Neural crest cell (in vitro differentiated cells): ENCODE data around the gene MS4A6A. TPM values are rescaled to one million over a fixed set of nuclear protein-coding genes. Genes with fewer than 3 reads are reported as not detected.
A peak's percentile ranks its signal among the peaks of the same experiment; 100 is the strongest.
"Not testable (repeated sequence)": the region's sequence is repeated elsewhere in the genome, so short reads cannot be mapped to it uniquely, and the experiment has no call there.

Experiments
- DNase-seq: peaks from one replicate; pipeline ENCODE4 v3.0.0; 2021; ENCODE audit warnings: low read depth, mixed read lengths, low spot score
- H3K27ac Mint-ChIP-seq: one replicate; pipeline ENCODE4 v1.8.0; 2021; ENCODE audit warnings: mild to moderate bottlenecking, mixed read lengths; ENCODE audit not compliant: unreplicated experiment
- H3K27me3 Mint-ChIP-seq: 2 replicates; pipeline ENCODE4 v1.8.0; 2021; ENCODE audit warnings: low read depth, mild to moderate bottlenecking, mixed read lengths
- H3K36me3 Mint-ChIP-seq: 2 replicates; pipeline ENCODE4 v1.8.0; 2021; ENCODE audit warnings: low read depth, mild to moderate bottlenecking, mixed read lengths
- H3K4me1 Mint-ChIP-seq: 2 replicates; pipeline ENCODE4 v1.8.0; 2021; ENCODE audit warnings: mixed read lengths
- H3K4me3 Mint-ChIP-seq: one replicate; pipeline ENCODE4 v1.8.0; 2021; ENCODE audit warnings: mild to moderate bottlenecking, mixed read lengths
- H3K9me3 Mint-ChIP-seq: 2 replicates; pipeline ENCODE4 v1.8.0; 2021; ENCODE audit warnings: mixed read lengths
- total RNA-seq: library from RNA; stranded (reverse); gene quantifications from 2 replicates; pipeline ENCODE4 v1.2.1, GENCODE V29; 2021
- TF ChIP-seq, protein P1 (sequence below): fragments of 200-600 bp; sonication (generic); conservative IDR thresholded peaks from 2 replicates; pipeline ENCODE4 v1.5.0; 2021; ENCODE audit warnings: antibody characterized with exemption, mild to moderate bottlenecking

The MS4A6A gene
- total RNA-seq, 1 donor from 2014 or later = not detected

GRCh38 chr11:60193687-60194433 lies 11.0 kb upstream of the MS4A6A start:
- H3K4me3 Mint-ChIP-seq = no peak overlapping the region
- peak; percentile 72 for DNase-seq
- no peaks in the 10 kb centered on the region for H3K36me3 Mint-ChIP-seq
- TF ChIP-seq, protein P1, sequence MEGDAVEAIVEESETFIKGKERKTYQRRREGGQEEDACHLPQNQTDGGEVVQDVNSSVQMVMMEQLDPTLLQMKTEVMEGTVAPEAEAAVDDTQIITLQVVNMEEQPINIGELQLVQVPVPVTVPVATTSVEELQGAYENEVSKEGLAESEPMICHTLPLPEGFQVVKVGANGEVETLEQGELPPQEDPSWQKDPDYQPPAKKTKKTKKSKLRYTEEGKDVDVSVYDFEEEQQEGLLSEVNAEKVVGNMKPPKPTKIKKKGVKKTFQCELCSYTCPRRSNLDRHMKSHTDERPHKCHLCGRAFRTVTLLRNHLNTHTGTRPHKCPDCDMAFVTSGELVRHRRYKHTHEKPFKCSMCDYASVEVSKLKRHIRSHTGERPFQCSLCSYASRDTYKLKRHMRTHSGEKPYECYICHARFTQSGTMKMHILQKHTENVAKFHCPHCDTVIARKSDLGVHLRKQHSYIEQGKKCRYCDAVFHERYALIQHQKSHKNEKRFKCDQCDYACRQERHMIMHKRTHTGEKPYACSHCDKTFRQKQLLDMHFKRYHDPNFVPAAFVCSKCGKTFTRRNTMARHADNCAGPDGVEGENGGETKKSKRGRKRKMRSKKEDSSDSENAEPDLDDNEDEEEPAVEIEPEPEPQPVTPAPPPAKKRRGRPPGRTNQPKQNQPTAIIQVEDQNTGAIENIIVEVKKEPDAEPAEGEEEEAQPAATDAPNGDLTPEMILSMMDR = peak; percentile 82
- H3K9me3 Mint-ChIP-seq = peaks cover 5% of the 10 kb centered on the region
- no peak overlapping the region for H3K27ac Mint-ChIP-seq
- H3K27me3 Mint-ChIP-seq = no peaks in the 10 kb centered on the region
- peaks cover 4% of the 10 kb centered on the region for H3K4me1 Mint-ChIP-seq

DNA sequence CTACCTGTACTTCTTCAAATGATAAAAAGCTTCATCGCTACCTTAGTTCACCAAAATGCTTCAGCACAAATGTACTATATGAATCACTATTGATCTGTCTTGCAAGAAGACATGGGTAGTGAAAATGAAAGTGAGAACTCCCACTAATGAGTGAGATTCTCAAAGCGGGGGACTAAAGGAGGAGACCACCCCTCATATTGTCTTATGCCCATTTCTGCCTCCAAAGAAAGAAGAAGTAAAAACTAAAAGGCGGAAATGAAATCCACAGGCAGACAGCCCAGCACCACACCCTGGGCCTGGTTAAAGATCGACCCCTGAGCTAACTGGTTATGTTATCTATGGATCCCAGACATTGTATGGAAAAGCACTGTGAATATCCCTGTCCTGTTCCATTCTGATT lies 9.7 kb upstream of the MS4A6A start:
- not testable (repeated sequence) for H3K4me1 Mint-ChIP-seq, H3K9me3 Mint-ChIP-seq, H3K27ac Mint-ChIP-seq, H3K36me3 Mint-ChIP-seq, H3K4me3 Mint-ChIP-seq, H3K27me3 Mint-ChIP-seq, DNase-seq

DNA sequence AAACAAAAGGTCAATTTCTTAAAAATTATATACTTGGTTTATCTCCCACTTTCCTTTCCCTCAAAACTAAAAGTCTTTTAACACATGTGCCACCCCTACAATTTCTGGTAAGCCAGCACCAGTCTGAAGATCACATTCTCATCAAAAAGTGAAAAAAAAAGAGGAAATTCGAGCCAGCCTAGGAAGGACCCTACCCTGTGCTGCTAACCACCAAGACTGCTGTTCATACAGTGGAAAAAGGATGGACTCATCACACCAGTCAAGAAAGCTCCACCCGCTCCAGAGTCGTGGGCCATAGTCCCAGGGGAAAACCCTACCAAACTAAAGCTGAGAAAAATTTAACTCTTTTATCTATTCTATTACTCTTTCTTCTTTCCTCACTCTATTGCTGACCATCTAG lies 5.6 kb upstream of the MS4A6A start:
- not testable (repeated sequence) for H3K4me1 Mint-ChIP-seq, H3K9me3 Mint-ChIP-seq, H3K4me3 Mint-ChIP-seq, H3K27ac Mint-ChIP-seq, DNase-seq, H3K36me3 Mint-ChIP-seq, H3K27me3 Mint-ChIP-seq

- H3K27me3 Mint-ChIP-seq, H3K27ac Mint-ChIP-seq, H3K4me3 Mint-ChIP-seq, DNase-seq, H3K36me3 Mint-ChIP-seq, H3K4me1 Mint-ChIP-seq, H3K9me3 Mint-ChIP-seq: not testable (repeated sequence)
Measured at GRCh38 chr11:60186128-60186527, 3.2 kb upstream of the MS4A6A start.

DNA sequence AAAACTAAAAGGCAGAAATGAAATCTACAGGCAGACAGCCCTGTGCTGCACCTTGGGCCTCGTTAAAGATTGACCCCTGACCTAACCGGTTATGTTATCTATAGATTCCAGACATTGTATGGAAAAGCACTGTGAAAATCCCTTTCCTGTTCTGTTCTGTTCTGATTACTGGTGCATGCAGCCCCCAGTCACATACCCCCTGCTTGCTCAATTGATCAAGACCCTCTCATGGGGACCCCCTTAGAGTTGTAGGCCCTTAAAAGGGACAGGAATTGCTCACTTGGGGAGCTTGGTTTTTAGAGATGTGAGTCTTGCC lies 2.6 kb upstream of the MS4A6A start:
- H3K4me1 Mint-ChIP-seq, H3K36me3 Mint-ChIP-seq, H3K4me3 Mint-ChIP-seq, H3K27me3 Mint-ChIP-seq, H3K27ac Mint-ChIP-seq, H3K9me3 Mint-ChIP-seq, DNase-seq: not testable (repeated sequence)

DNA sequence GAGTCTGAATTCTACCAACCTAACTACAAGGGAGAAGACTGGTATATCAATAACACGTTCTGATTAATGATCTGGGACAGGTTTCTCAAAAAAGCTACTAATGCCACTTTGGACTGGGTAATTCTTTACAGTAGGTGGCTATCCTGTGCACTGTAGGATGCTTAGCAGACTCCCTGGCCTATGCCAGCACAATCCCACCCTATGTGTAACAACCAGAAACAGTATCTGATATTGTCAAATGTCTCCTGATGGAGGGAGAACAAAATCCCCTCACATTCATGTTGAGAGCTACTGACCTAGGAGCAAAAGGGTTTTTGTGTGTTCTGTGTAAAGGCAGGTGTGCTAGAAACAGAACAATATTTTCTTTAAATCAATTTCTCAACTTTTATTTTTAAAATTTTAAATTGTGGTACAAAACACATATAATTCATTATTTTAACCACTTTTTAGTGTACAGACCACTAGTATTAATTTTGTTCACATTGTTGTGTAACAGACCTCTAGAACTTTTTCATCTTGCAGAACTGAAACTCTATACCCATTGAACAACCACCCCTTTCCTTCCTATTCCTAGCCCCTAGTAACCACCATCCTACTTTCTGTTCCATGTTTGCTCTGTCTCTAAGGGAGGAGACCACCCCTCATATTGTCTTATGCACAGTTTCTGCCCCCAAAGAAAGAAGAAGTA lies 2.1 kb upstream of the MS4A6A start:
- no peak overlapping the region for H3K27ac Mint-ChIP-seq

DNA sequence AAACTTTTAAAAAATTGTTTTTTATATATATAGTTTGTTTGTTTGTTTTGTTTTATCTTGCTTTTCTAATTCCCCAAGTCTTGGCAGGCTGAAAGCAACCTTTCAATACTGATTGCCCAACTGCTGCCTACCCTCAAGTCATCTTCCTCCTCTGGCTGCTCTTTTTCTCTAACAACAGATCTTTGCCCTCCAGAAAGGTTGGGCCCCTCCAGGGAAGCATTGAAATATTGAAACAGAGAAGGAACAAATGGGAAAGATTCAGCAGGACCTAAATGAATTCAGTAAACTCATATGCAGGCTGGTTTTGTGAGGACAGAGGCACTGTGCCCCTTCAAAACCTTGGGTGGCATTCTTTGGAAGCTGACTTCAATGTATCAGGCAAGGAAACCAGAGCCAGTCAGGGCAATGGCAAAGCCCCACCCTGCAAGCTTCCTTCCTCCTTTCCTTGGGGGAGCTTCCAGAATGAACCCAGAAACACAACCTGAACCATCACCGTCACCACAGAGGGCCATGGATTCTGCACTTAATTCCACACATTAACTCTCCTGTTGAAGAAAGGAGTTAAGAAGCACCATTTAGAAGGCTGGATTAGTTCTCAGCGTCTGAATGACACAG lies 815 bp upstream of the MS4A6A start:
- TF ChIP-seq, protein P1 = no peak
- no peak overlapping the region for H3K27ac Mint-ChIP-seq
- peaks cover 2% of the 10 kb centered on the region for H3K36me3 Mint-ChIP-seq
- H3K4me1 Mint-ChIP-seq = no peaks in the 10 kb centered on the region
- H3K9me3 Mint-ChIP-seq = peaks cover 6% of the 10 kb centered on the region
- H3K4me3 Mint-ChIP-seq = no peak overlapping the region
- DNase-seq = no peak
- H3K27me3 Mint-ChIP-seq = no peaks in the 10 kb centered on the region

More for the DNA sequence above, 2.1 kb upstream of the MS4A6A start:
- Mint-ChIP-seq H3K27me3 (no peaks in the 10 kb centered on the region), H3K4me1 (no peaks in the 10 kb centered on the region), H3K4me3 (no peak overlapping the region), H3K36me3 (peaks cover 2% of the 10 kb centered on the region), H3K9me3 (peaks cover 6% of the 10 kb centered on the region)
- TF ChIP-seq, protein P1 = no peak
- no peak for DNase-seq
